PC-3 (cell line): ENCODE measurements around the gene CCDC30. TPM values are rescaled to one million over a fixed set of nuclear protein-coding genes. Genes with fewer than 3 reads are reported as not detected.
"Not testable (repeated sequence)": the region's sequence is repeated elsewhere in the genome, so short reads cannot be mapped to it uniquely, and the experiment has no call there.

ENCODE experiments used
- ATAC-seq: fragments of 200-7000 bp; cut with Tn5 transposase; 2 replicates; pipeline ENCODE4 v1.9.1; 2020; ENCODE audit warnings: mild to moderate bottlenecking, moderate library complexity
- BruUV-seq: library from RNA; stranded (reverse); fragments of 400-500 nt; replicated peaks from 2 replicates; lab custom pipeline; 2021; lab: Mats Ljungman, UMichigan
- CTCF ChIA-PET: fragments of 300-600 bp; sonication (Branson Sonifier 250); formaldehyde crosslinking; loops from one replicate; lab custom pipeline; 2022; ENCODE audit warnings: antibody characterized with exemption; lab: Charles Lee
- POLR2A ChIA-PET: fragments of 300-600 bp; sonication (Branson Sonifier 250); formaldehyde crosslinking; loops from one replicate; lab custom pipeline; 2022; ENCODE audit warnings: antibody characterized with exemption; ENCODE audit not compliant: unreplicated experiment; lab: Charles Lee
- DNase-seq: peaks from one replicate; pipeline ENCODE4 v3.0.0-alpha.2; 2015
- H2AFZ ChIP-seq: fragments of 300-600 bp; sonication (generic); 2 replicates; pipeline ENCODE4 v1.6.0; 2016; ENCODE audit warnings: antibody characterized with exemption, low read length
- H3F3A ChIP-seq: fragments of 300-600 bp; sonication (generic); one replicate; pipeline ENCODE4 v1.6.0; 2017; ENCODE audit warnings: antibody characterized with exemption, low read length, control low read depth, mild to moderate bottlenecking; ENCODE audit not compliant: unreplicated experiment
- H3K27ac ChIP-seq: fragments of 300-600 bp; sonication (generic); 2 replicates; pipeline ENCODE4 v1.5.1; 2016; ENCODE audit warnings: mild to moderate bottlenecking, low read length
- H3K27me3 ChIP-seq: fragments of 300-600 bp; sonication (generic); 2 replicates; pipeline ENCODE4 v1.6.1; 2016; ENCODE audit warnings: low read length, mixed read lengths
- H3K36me3 ChIP-seq: fragments of 300-600 bp; sonication (generic); 2 replicates; pipeline ENCODE4 v1.6.1; 2016; ENCODE audit warnings: low read depth, mixed run types, low read length, mixed read lengths
- H3K4me1 ChIP-seq: fragments of 300-600 bp; sonication (generic); 2 replicates; pipeline ENCODE4 v1.5.1; 2016; ENCODE audit warnings: low read length; ENCODE audit not compliant: insufficient read depth
- H3K4me2 ChIP-seq: fragments of 300-600 bp; sonication (generic); 2 replicates; pipeline ENCODE4 v1.6.0; 2016; ENCODE audit warnings: low read length
- H3K4me3 ChIP-seq: fragments of 300-600 bp; sonication (generic); 2 replicates; pipeline ENCODE4 v1.5.1; 2016; ENCODE audit warnings: mild to moderate bottlenecking, low read length, mixed read lengths
- H3K79me2 ChIP-seq: fragments of 300-600 bp; sonication (generic); 2 replicates; pipeline ENCODE4 v1.6.1; 2017; ENCODE audit warnings: low read length, mixed read lengths
- H3K9ac ChIP-seq: fragments of 300-600 bp; sonication (generic); 2 replicates; pipeline ENCODE4 v1.6.0; 2016; ENCODE audit warnings: mild to moderate bottlenecking, low read length
- H3K9me2 ChIP-seq: fragments of 300-600 bp; sonication (generic); replicated peaks from 2 replicates; pipeline ENCODE4 v1.6.1; 2016; ENCODE audit warnings: mixed run types, low read length, mixed read lengths
- H3K9me3 ChIP-seq: fragments of 300-600 bp; sonication (generic); 2 replicates; pipeline ENCODE4 v1.6.1; 2016; ENCODE audit warnings: low read length, mixed read lengths
- H4K20me1 ChIP-seq: fragments of 300-600 bp; sonication (generic); 2 replicates; pipeline ENCODE4 v1.6.1; 2016; ENCODE audit warnings: low read length, mixed read lengths
- CTCF ChIP-seq: fragments of 300-600 bp; sonication (generic); conservative IDR thresholded peaks from 2 replicates; pipeline ENCODE4 v1.5.1; 2017; ENCODE audit warnings: antibody characterized with exemption, low read depth, mild to moderate bottlenecking, low read length
- EZH2 ChIP-seq: fragments of 300-600 bp; sonication (generic); IDR thresholded peaks from one replicate; pipeline ENCODE4 v1.6.1; 2017; ENCODE audit warnings: antibody characterized with exemption, mild to moderate bottlenecking, low read length; ENCODE audit not compliant: unreplicated experiment
- EZH2phosphoT487 ChIP-seq: fragments of 300-600 bp; sonication (generic); IDR thresholded peaks from 2 replicates; pipeline ENCODE4 v1.6.1; 2018; ENCODE audit warnings: mild to moderate bottlenecking, antibody characterized with exemption, low read length, borderline replicate concordance
- intact Hi-C: fragments of 100-400 bp; cut with micrococcal nuclease; formaldehyde crosslinking; loops from 2 replicates; pipeline ENCODE4 v1.9.0; 2023
- total RNA-seq: library from RNA; depleted of rRNA; stranded (reverse); fragments of >200 nt; gene quantifications from 2 replicates; pipeline ENCODE4 v1.2.3, GENCODE V29; 2014

CCDC30 gene
- total RNA-seq, 1 experiment from 2014 or later: 0.58 TPM

DNA sequence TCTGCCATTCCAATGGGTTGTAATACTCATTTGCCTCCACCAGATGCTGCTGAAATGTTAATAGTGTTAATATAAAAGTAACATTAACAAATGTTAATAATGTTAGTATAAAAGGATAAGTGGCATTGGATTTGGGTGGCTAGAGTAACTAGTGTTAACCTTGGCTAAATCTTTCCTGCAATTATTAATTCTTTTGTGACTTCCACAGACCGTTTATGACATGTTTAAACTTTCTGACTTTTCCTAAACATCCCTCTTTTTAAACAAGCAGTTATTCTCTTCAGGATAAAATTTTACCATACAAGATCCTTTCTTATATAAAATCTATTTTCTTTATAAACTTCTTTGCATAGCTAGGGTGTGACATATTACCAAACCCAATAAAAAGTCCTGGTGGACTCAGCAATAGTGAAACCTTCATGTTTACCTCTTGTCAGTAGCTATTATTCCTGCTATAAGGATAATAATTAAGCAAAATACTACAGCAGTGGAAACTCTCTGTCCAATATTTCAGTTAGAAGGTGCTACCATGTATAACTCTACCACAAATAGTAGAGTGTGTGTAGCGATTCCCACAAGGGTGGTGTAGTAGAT lies 41.5 kb downstream of the CCDC30 start:
- CTCF ChIA-PET: no interaction called here
- BruUV-seq: no TSS peak
- H3F3A ChIP-seq: no peaks in the 10 kb centered on the region
- peaks cover 20% of the 10 kb centered on the region; the same call in 1 of the 2 replicates for H3K36me3 ChIP-seq
- H3K4me2 ChIP-seq: no peak overlapping the region
- H3K27me3 ChIP-seq: no peaks in the 10 kb centered on the region
- no peaks in the 10 kb centered on the region for H3K79me2 ChIP-seq
- no peak overlapping the region for H3K4me3 ChIP-seq
- no peaks in the 10 kb centered on the region for H4K20me1 ChIP-seq
- POLR2A ChIA-PET: no interaction called here
- peaks cover 33% of the 10 kb centered on the region for H3K9me3 ChIP-seq
- no peak overlapping the region for H2AFZ ChIP-seq
- H3K27ac ChIP-seq: no peak overlapping the region
- ATAC-seq: no peak
- H3K4me1 ChIP-seq: no peaks in the 10 kb centered on the region
- TF ChIP-seq CTCF: 0 out of 2 replicates have a peak, but pooled peaks have one; percentile 11
- TF ChIP-seq EZH2phosphoT487: no peak
- no peak for TF ChIP-seq EZH2
- peak; percentile 19 for DNase-seq
- H3K9me2 ChIP-seq: no peaks in the 10 kb centered on the region
- intact Hi-C loops: no loop called here
- no peak overlapping the region for H3K9ac ChIP-seq

DNA sequence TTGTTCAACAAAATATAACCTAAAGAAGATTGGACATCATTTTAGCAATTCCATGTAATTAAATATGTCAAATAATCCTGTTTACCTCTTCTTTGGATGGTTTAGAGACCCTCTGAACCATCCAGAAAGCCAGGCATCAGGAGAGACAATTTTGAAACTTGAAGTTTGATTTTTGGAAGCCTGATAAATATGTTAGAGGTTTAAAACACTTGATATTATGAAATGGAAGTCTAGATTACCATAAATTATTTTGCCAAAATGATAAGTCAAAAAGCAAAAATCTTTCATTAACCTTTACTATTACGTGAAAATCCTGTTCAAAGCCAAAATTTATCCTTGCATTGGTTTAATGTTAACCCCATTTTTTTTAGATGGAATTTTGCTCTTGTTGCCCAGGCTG lies 43.5 kb downstream of the CCDC30 start:
- TF ChIP-seq CTCF (no peak), EZH2phosphoT487 (no peak), EZH2 (no peak)
- intact Hi-C loops: no loop called here
- Histone ChIP-seq H2AFZ (no peak overlapping the region), H4K20me1 (no peaks in the 10 kb centered on the region), H3F3A (no peaks in the 10 kb centered on the region), H3K27me3 (no peaks in the 10 kb centered on the region), H3K4me3 (no peak overlapping the region), H3K9me2 (no peaks in the 10 kb centered on the region), H3K9ac (no peak overlapping the region), H3K4me1 (no peaks in the 10 kb centered on the region), H3K4me2 (no peak overlapping the region), H3K27ac (no peak overlapping the region), H3K9me3 (peaks cover 38% of the 10 kb centered on the region), H3K36me3 (peaks cover 25% of the 10 kb centered on the region; the same call in 1 of the 2 replicates), H3K79me2 (no peaks in the 10 kb centered on the region)
- POLR2A ChIA-PET: no interaction called here
- DNase-seq: no peak
- BruUV-seq: no TSS peak
- no peak for ATAC-seq
- CTCF ChIA-PET: no interaction called here

DNA sequence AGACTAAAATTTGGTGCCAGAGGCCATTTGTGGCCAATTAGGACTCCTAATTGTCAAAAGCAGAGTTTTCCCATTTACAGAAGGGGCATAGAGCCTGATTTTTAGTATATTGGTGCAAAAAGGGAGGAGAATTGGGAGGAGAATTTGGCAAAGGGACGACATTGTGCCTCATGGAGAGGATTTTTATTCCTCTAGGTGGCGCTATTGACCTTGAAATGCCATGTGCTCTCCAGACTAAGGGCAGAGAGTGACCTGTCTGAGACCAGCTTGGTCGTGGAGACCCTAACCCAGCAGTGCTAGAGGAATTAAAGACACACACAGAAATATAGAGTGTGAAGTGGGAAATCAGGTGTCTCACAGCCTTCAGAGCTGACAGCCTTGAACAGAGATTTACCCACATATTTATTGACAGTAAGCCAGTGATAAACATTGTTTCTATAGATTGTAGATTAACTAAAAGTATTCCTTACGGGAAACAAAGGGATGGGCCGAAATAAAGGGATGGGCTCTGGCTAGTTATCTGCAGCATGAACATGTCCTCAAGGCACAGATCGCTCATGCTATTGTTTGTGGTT lies 48.6 kb downstream of the CCDC30 start:
- H4K20me1 ChIP-seq, H3F3A ChIP-seq, H3K9me2 ChIP-seq, intact Hi-C loops, H3K4me2 ChIP-seq, POLR2A ChIA-PET, BruUV-seq, H2AFZ ChIP-seq, H3K27me3 ChIP-seq, H3K4me1 ChIP-seq, CTCF ChIA-PET, H3K9ac ChIP-seq, H3K79me2 ChIP-seq, H3K27ac ChIP-seq, H3K4me3 ChIP-seq, ATAC-seq: not testable (repeated sequence)
- TF ChIP-seq CTCF: peak; percentile 46
- peaks cover 14% of the 10 kb centered on the region; the same call in 1 of the 2 replicates for H3K36me3 ChIP-seq
- H3K9me3 ChIP-seq: peaks cover 20% of the 10 kb centered on the region
- DNase-seq: peak; percentile 9
